B cell (primary cell): ENCODE data around the gene TANK. TPM values are rescaled to one million over a fixed set of nuclear protein-coding genes. Genes with fewer than 3 reads are reported as not detected.

ENCODE experiments used
- ATAC-seq: fragments of 200-7000 bp; cut with Tn5 transposase; one replicate; pipeline ENCODE4 v1.10.0; 2021; ENCODE audit warnings: low read depth, mild to moderate bottlenecking, moderate number of reproducible peaks, moderate library complexity
- CTCF ChIA-PET: fragments of 350-600 bp; sonication (Branson Sonifier 250); formaldehyde crosslinking; loops from one replicate; lab custom pipeline; 2021; ENCODE audit warnings: antibody characterized with exemption, inconsistent platforms; lab: Charles Lee
- POLR2A ChIA-PET: fragments of 350-600 bp; sonication (Branson Sonifier 250); formaldehyde crosslinking; loops from one replicate; lab custom pipeline; 2021; ENCODE audit warnings: antibody characterized with exemption; lab: Charles Lee
- DNase-seq: peaks from one replicate; pipeline ENCODE4 v3.0.0; 2013
- H2AFZ ChIP-seq: 2 replicates; pipeline ENCODE4 v1.6.1; 2012; ENCODE audit warnings: mild to moderate bottlenecking, low read depth, low read length; ENCODE audit not compliant: insufficient read depth, poor library complexity, severe bottlenecking
- H3K27ac ChIP-seq, 2 donors: 1 replicate in 1 of 2; 2 replicates in 1 of 2; pipeline ENCODE4 v1.5.1; 2012 to 2013; ENCODE audit warnings: low read length in 2 of 2, mild to moderate bottlenecking in 2 of 2, moderate library complexity in 1 of 2
- H3K27me3 ChIP-seq, 4 experiments: fragments of 200-600 bp in 1 of 4; sonication (generic) in 1 of 4; replicated peaks in 1 of 4; 1 replicate in 2 of 4; 2 replicates in 2 of 4; pipeline versions ENCODE4 v1.6.1 to v1.7.0; 2013 to 2016; ENCODE audit warnings: low read length in 3 of 4, mild to moderate bottlenecking in 2 of 4, mixed read lengths in 1 of 4, moderate library complexity in 1 of 4; ENCODE audit not compliant: insufficient read depth in 4 of 4, control insufficient read depth in 3 of 4; ENCODE audit errors: control extremely low read depth in 1 of 4
- H3K36me3 ChIP-seq, 2 experiments: replicated peaks in 1 of 2; 1 replicate in 1 of 2; 2 replicates in 1 of 2; pipeline versions ENCODE4 v1.6.1 to v1.7.1; 2013; ENCODE audit warnings: low read length in 1 of 2; ENCODE audit not compliant: insufficient read depth in 2 of 2, control insufficient read depth in 1 of 2; ENCODE audit errors: control extremely low read depth in 1 of 2, extremely low read depth in 1 of 2
- H3K4me1 ChIP-seq, 2 donors: fragments of 200-600 bp in 1 of 2; sonication (generic) in 1 of 2; 1 replicate in 1 of 2; 2 replicates in 1 of 2; pipeline versions ENCODE4 v1.5.1 to v1.6.1; 2013 to 2017; ENCODE audit warnings: low read length in 2 of 2; ENCODE audit not compliant: control insufficient read depth in 2 of 2, insufficient read depth in 2 of 2
- H3K4me2 ChIP-seq: replicated peaks from 2 replicates; pipeline ENCODE3; 2012; ENCODE audit warnings: mild to moderate bottlenecking, low read depth, low read length; ENCODE audit not compliant: poor library complexity, severe bottlenecking
- H3K4me3 ChIP-seq, 5 experiments: fragments of 200-600 bp in 1 of 5; sonication (generic) in 1 of 5; 1 replicate in 3 of 5; 2 replicates in 2 of 5; pipeline versions ENCODE4 v1.5.1 to v1.7.0; 2011 to 2016; ENCODE audit warnings: low read length in 4 of 5, mild to moderate bottlenecking in 4 of 5, low read depth in 2 of 5, control low read depth in 1 of 5, moderate library complexity in 1 of 5; ENCODE audit not compliant: insufficient read depth in 1 of 5; ENCODE audit errors: control extremely low read depth in 1 of 5, extremely low read depth in 1 of 5
- H3K79me2 ChIP-seq: fragments of 200-600 bp; sonication (generic); one replicate; pipeline ENCODE4 v1.6.0; 2016; ENCODE audit warnings: low read length; ENCODE audit not compliant: control insufficient read depth, insufficient read depth
- H3K9ac ChIP-seq: fragments of 200-600 bp; sonication (generic); 2 replicates; pipeline ENCODE4 v1.6.1; 2017; ENCODE audit warnings: mild to moderate bottlenecking, low read length, moderate library complexity
- H3K9me3 ChIP-seq, 3 donors: one replicate each; pipeline versions ENCODE4 v1.6.1 to v1.7.1; 2013; ENCODE audit warnings: low read length in 2 of 3; ENCODE audit not compliant: control insufficient read depth in 2 of 3, insufficient read depth in 1 of 3; ENCODE audit errors: control extremely low read depth in 1 of 3
- H4K20me1 ChIP-seq: 2 replicates; pipeline ENCODE4 v1.6.0; 2012; ENCODE audit warnings: mild to moderate bottlenecking, low read length; ENCODE audit not compliant: insufficient read depth, control insufficient read depth, poor library complexity, severe bottlenecking
- H3K27ac Mint-ChIP-seq: one replicate; pipeline ENCODE4 v1.8.0; 2021; ENCODE audit warnings: mixed read lengths
- H3K27me3 Mint-ChIP-seq: one replicate; pipeline ENCODE4 v1.8.0; 2021; ENCODE audit warnings: mixed read lengths
- H3K4me1 Mint-ChIP-seq: one replicate; pipeline ENCODE4 v1.8.0; 2021; ENCODE audit warnings: mixed read lengths
- H3K4me3 Mint-ChIP-seq: one replicate; pipeline ENCODE4 v1.8.0; 2021; ENCODE audit warnings: mixed read lengths
- H3K9me3 Mint-ChIP-seq: one replicate; pipeline ENCODE4 v1.8.0; 2022; ENCODE audit warnings: mixed read lengths; ENCODE audit not compliant: insufficient read depth
- CTCF ChIP-seq: fragments of 200-600 bp; IDR thresholded peaks from one replicate; pipeline ENCODE4 v1.8.0; 2022; ENCODE audit warnings: antibody characterized with exemption, mild to moderate bottlenecking
- EZH2 ChIP-seq: IDR thresholded peaks from 2 replicates; pipeline ENCODE4 v1.6.1; 2012; ENCODE audit warnings: borderline replicate concordance, low read depth, mild to moderate bottlenecking, moderate library complexity, low read length; ENCODE audit not compliant: insufficient read depth, poor library complexity, severe bottlenecking
- WGBS: methylation state at CpG from one replicate; pipeline ENCODE4 v1.1.5; 2013; ENCODE audit warnings: missing lambda C conversion rate; ENCODE audit not compliant: insufficient coverage; 5-methylcytosine and 5-hydroxymethylcytosine counted together
- intact Hi-C: fragments of 100-400 bp; cut with micrococcal nuclease; formaldehyde crosslinking; loops from one replicate; pipeline ENCODE4 v1.10.0; 2022
- polyA plus RNA-seq: library from polyadenylated mRNA; depleted of rRNA; stranded (reverse); fragments of >200 nt; gene quantifications from 2 replicates; pipeline ENCODE4 v1.2.3, GENCODE V29; 2012
- total RNA-seq, 2 donors: library from RNA; stranded (reverse); fragments of 120-200 nt in 1 of 2; gene quantifications; 1 replicate in 1 of 2; 2 replicates in 1 of 2; pipeline versions ENCODE4 v1.2.3 to v1.2.4, GENCODE V29; 2013 to 2022

Gene TANK
- total and polyA plus RNA-seq, 2 donors (not counting 1 experiment from before 2014, with no cell fraction given): 62.4 to 179 TPM

- peaks cover 67% of the 10 kb centered on the region for H3K4me1 Mint-ChIP-seq
- Histone ChIP-seq H3K9ac (peak overlapping the region; percentile 37), H3K9me3 (no peaks in the 10 kb centered on the region), H3K36me3 (no peaks in the 10 kb centered on the region), H3K27ac (no peak overlapping the region), H3K79me2 (no peaks in the 10 kb centered on the region), H3K27me3 (peaks cover 0 to 6% (median 0%) of the 10 kb centered on the region in 4 experiments), H3K4me2 (peak overlapping the region; percentile 82), H3K4me3 (peak overlapping the region in 2 of 5 experiments; percentile 8 to 57), H3K4me1 (peaks cover 9 to 24% of the 10 kb centered on the region in 2 donors), H4K20me1 (no peaks in the 10 kb centered on the region), H2AFZ (peak overlapping the region; percentile 45)
- no CpG with 5 or more reads among the region's 2 CpGs for WGBS
- TF ChIP-seq EZH2 (no peak), CTCF (no peak)
- intact Hi-C loops: no loop called here
- no peak for DNase-seq
- H3K9me3 Mint-ChIP-seq: no peaks in the 10 kb centered on the region
- no peak for ATAC-seq
- H3K27me3 Mint-ChIP-seq: peaks cover 10% of the 10 kb centered on the region
- H3K4me3 Mint-ChIP-seq: peak overlapping the region; percentile 95
- CTCF ChIA-PET: interaction anchor here (1.0 kb wide), 1 partner anchor 21 kb away, joined by 4 read pairs; no protein-coding TSS in a partner anchor
- H3K27ac Mint-ChIP-seq: peak overlapping the region; percentile 80
- POLR2A ChIA-PET: no interaction called here
These were observed 85.4 kb downstream of the TANK start for GRCh38 chr2:161245671-161246070.

GRCh38 chr2:161246281-161246680 is 86.1 kb downstream of the TANK start:
- WGBS: no CpG with 5 or more reads among the region's 5 CpGs
- peaks cover 66% of the 10 kb centered on the region for H3K4me1 Mint-ChIP-seq

More at GRCh38 chr2:161246281-161246680, 86.1 kb downstream of the TANK start:
- H3K27me3 Mint-ChIP-seq: peaks cover 10% of the 10 kb centered on the region
- Histone ChIP-seq H3K4me1 (peaks cover 9 to 24% of the 10 kb centered on the region in 2 donors), H4K20me1 (no peaks in the 10 kb centered on the region), H3K4me2 (no peak overlapping the region), H3K27ac (no peak overlapping the region), H3K36me3 (no peaks in the 10 kb centered on the region), H3K9ac (no peak overlapping the region), H3K79me2 (no peaks in the 10 kb centered on the region), H3K27me3 (peaks cover 0 to 6% (median 0%) of the 10 kb centered on the region in 4 experiments), H3K4me3 (no peak overlapping the region), H2AFZ (no peak overlapping the region), H3K9me3 (no peaks in the 10 kb centered on the region)
- peak overlapping the region; percentile 60 for H3K27ac Mint-ChIP-seq
- ChIA-PET POLR2A (no interaction called here), CTCF (interaction anchor here (0.7 to 1.0 kb wide), 3 partner anchors 9 to 23 kb away, joined by 3 to 4 read pairs (median 3); no protein-coding TSS in a partner anchor)
- intact Hi-C loops: no loop called here
- no peaks in the 10 kb centered on the region for H3K9me3 Mint-ChIP-seq
- ATAC-seq (no peak), DNase-seq (no peak)
- no peak for TF ChIP-seq CTCF
- no peak for TF ChIP-seq EZH2
- H3K4me3 Mint-ChIP-seq: peak overlapping the region; percentile 46
